ENCODE measurements around the gene ICE2.

DNA sequence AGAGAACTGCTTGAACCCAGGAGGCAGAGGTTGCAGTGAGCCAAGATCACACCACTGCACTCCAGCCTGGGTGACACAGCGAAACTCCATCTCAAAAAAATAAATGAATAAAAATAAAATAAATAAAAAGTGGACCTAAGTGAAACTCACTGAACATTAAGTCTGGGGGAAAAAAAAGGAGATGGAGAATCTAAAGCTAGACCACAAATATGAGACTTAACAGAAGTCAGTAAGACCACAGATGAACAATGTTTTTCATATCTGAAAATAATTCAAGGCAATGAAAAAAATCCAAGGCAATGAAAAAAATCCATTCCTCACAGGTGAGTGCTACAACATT lies 99.8 kb downstream of the ICE2 start:
- TF ChIP-seq CTCF (IDR thresholded peaks at IDR 0.05; ENCODE audit: control extremely low read depth in 1 of 3, insufficient read depth in 1 of 3, low read depth in 1 of 3, low read length in 3 of 3) = no peak
- TF ChIP-seq ZNF274 (IDR thresholded peaks at IDR 0.05; ENCODE audit: borderline replicate concordance, extremely low read depth, low read length) = no peak
- no peak for TF ChIP-seq POLR2AphosphoS5 (IDR thresholded peaks at IDR 0.05; ENCODE audit: low read depth, low read length)
- TF ChIP-seq SIRT6 (IDR thresholded peaks at IDR 0.05; ENCODE audit: low read length) = no peak
- TF ChIP-seq POLR2A (IDR thresholded peaks at IDR 0.05; ENCODE audit: control extremely low read depth in 1 of 2, low read depth in 2 of 2, low read length in 2 of 2) = no peak
- no peak for TF ChIP-seq PHF8 (conservative IDR thresholded peaks at IDR 0.05; ENCODE audit: low read depth, low read length)
- TF ChIP-seq CHD2 (IDR thresholded peaks at IDR 0.05; ENCODE audit: low read length) = no peak
- no peak for TF ChIP-seq KDM1A (IDR thresholded peaks at IDR 0.05; ENCODE audit: borderline replicate concordance, low read length)
- no peak for TF ChIP-seq EP300 (IDR thresholded peaks at IDR 0.05; ENCODE audit: borderline replicate concordance in 1 of 2, low read depth in 2 of 2, low read length in 2 of 2)
- TF ChIP-seq FOSL1 (IDR thresholded peaks at IDR 0.05; ENCODE audit: insufficient read depth, low read depth, low read length) = no peak

Measured in H1 (cell line).